ENCODE measurements around the gene AGAP1.

- TF ChIP-seq, protein P1, sequence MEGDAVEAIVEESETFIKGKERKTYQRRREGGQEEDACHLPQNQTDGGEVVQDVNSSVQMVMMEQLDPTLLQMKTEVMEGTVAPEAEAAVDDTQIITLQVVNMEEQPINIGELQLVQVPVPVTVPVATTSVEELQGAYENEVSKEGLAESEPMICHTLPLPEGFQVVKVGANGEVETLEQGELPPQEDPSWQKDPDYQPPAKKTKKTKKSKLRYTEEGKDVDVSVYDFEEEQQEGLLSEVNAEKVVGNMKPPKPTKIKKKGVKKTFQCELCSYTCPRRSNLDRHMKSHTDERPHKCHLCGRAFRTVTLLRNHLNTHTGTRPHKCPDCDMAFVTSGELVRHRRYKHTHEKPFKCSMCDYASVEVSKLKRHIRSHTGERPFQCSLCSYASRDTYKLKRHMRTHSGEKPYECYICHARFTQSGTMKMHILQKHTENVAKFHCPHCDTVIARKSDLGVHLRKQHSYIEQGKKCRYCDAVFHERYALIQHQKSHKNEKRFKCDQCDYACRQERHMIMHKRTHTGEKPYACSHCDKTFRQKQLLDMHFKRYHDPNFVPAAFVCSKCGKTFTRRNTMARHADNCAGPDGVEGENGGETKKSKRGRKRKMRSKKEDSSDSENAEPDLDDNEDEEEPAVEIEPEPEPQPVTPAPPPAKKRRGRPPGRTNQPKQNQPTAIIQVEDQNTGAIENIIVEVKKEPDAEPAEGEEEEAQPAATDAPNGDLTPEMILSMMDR (IDR thresholded peaks at IDR 0.05; ENCODE audit: insufficient read depth, low read depth, low read length) = no peak
- TF ChIP-seq EZH2 (IDR thresholded peaks at IDR 0.05; ENCODE audit: insufficient read depth, low read length) = no peak
These were observed 686.4 kb downstream of the AGAP1 start for GRCh38 chr2:236180076-236180816.
